Measurements from ENCODE around the gene DUSP14. TPM values are rescaled to one million over a fixed set of nuclear protein-coding genes. Genes with fewer than 3 reads are reported as not detected.
"Not testable (repeated sequence)": the region's sequence is repeated elsewhere in the genome, so short reads cannot be mapped to it uniquely, and the experiment has no call there.

Gene DUSP14
- total and polyA plus RNA-seq, 2 of the 8 experiments (the other 6 are each of a cell fraction or from before 2014, with no cell fraction given), result 22.1 to 37.9 TPM

GRCh38 chr17:37441369-37442014 is 48.2 kb upstream of the DUSP14 start:
- H3K18ac ChIP-seq (ENCODE audit: extremely low read depth, low read length); H3K27me3 ChIP-seq (replicated peaks in 1 of 4; ENCODE audit: control insufficient read depth in 3 of 4, extremely low read depth in 1 of 4, insufficient read depth in 3 of 4, low read length in 3 of 4); H3K23me2 ChIP-seq (ENCODE audit: low read depth, low read length); H2AFZ ChIP-seq (ENCODE audit: low read length); H3K9ac ChIP-seq (replicated peaks in 1 of 4; ENCODE audit: extremely low read depth in 1 of 4, low read depth in 3 of 4, low read length in 3 of 4); H3K23ac ChIP-seq (ENCODE audit: insufficient read length); H3K14ac ChIP-seq (ENCODE audit: insufficient read length); H3K79me1 ChIP-seq (ENCODE audit: low read depth, low read length); H2BK15ac ChIP-seq (ENCODE audit: low read length); H4K5ac ChIP-seq (ENCODE audit: insufficient read length, low read depth, low read length); H4K8ac ChIP-seq (ENCODE audit: extremely low read depth, insufficient read depth, low read length); H3K9me3 ChIP-seq (ENCODE audit: insufficient read depth in 2 of 2, low read depth in 1 of 2, low read length in 1 of 2); H3K4me1 ChIP-seq (replicated peaks in 1 of 4; ENCODE audit: control insufficient read depth in 3 of 4, insufficient read depth in 4 of 4, low read length in 3 of 4); H2BK120ac ChIP-seq (replicated peaks; ENCODE audit: low read depth, low read length); H2BK5ac ChIP-seq (ENCODE audit: low read depth, low read length); FAIRE-seq; H3K4me3 ChIP-seq (ENCODE audit: extremely low read depth in 1 of 4, insufficient read depth in 2 of 4, low read depth in 3 of 4, low read length in 4 of 4); DNase-seq (ENCODE audit: low read depth in 1 of 2, low spot score in 2 of 2); H3K4me2 ChIP-seq (ENCODE audit: insufficient read depth in 1 of 2, low read depth in 2 of 2, low read length in 2 of 2); H2BK12ac ChIP-seq (ENCODE audit: low read depth, low read length); H3K4ac ChIP-seq (replicated peaks; ENCODE audit: insufficient read length, low read depth, low read length); H2BK20ac ChIP-seq (ENCODE audit: low read length); H2AK5ac ChIP-seq (ENCODE audit: low read depth, low read length); POLR2A ChIA-PET (ENCODE audit: partially characterized antibody); H3K79me2 ChIP-seq (ENCODE audit: control insufficient read depth in 1 of 2, insufficient read depth in 2 of 2, low read length in 2 of 2); H4K91ac ChIP-seq (replicated peaks; ENCODE audit: insufficient read length, low read length); H3K56ac ChIP-seq (replicated peaks; ENCODE audit: insufficient read length, low read depth, low read length); H3K27ac ChIP-seq (ENCODE audit: low read depth, low read length); H4K20me1 ChIP-seq (replicated peaks in 1 of 2; ENCODE audit: control insufficient read depth in 1 of 2, insufficient read depth in 2 of 2, low read length in 2 of 2): not testable (repeated sequence)
- CTCF ChIA-PET (ENCODE audit: partially characterized antibody), result interaction anchor here (1.0 to 1.1 kb wide), 2 partner anchors 79 to 127 kb away, joined by 3 to 4 read pairs; no protein-coding TSS in a partner anchor
- peaks cover 0 to 47% (median 20%) of the 10 kb centered on the region in 4 experiments; a peak in 6 of 8 replicates for H3K36me3 ChIP-seq (ENCODE audit: control insufficient read depth in 2 of 4, insufficient read depth in 4 of 4, low read length in 3 of 4)
- WGBS, 2 experiments (ENCODE audit: extremely low coverage in 1 of 2, insufficient coverage in 1 of 2, insufficient read length in 1 of 2, insufficient replicate concordance in 2 of 2, low coverage in 1 of 2, low lambda C conversion rate in 2 of 2, missing lambda C conversion rate in 1 of 2), result 92% methylated on average over 12 of the region's 12 CpGs; no CpG with 5 or more reads in 1 of the 2 experiments
